Ectodermal cell (in vitro differentiated cells): ENCODE data around the gene STARD3.

Experiments
- H3K27ac ChIP-seq: 2 replicates; pipeline ENCODE4 v1.7.0; 2013; ENCODE audit warnings: mild to moderate bottlenecking, low read depth, low read length; ENCODE audit not compliant: insufficient read depth, poor library complexity, severe bottlenecking
- H3K27me3 ChIP-seq: 2 replicates; pipeline ENCODE4 v1.7.0; 2013; ENCODE audit warnings: mild to moderate bottlenecking, low read length; ENCODE audit not compliant: insufficient read depth, control insufficient read depth, poor library complexity, severe bottlenecking
- H3K36me3 ChIP-seq: one replicate; pipeline ENCODE4 v1.7.0; 2013; ENCODE audit warnings: low read length; ENCODE audit not compliant: control insufficient read depth, insufficient read depth
- H3K4me1 ChIP-seq: one replicate; pipeline ENCODE4 v1.7.0; 2013; ENCODE audit warnings: low read length; ENCODE audit not compliant: control insufficient read depth, insufficient read depth
- H3K4me3 ChIP-seq: 2 replicates; pipeline ENCODE4 v1.7.0; 2013; ENCODE audit warnings: low read depth, low read length, control low read depth; ENCODE audit not compliant: insufficient read depth
- H3K9me3 ChIP-seq: 2 replicates; pipeline ENCODE4 v1.7.0; 2013; ENCODE audit warnings: mild to moderate bottlenecking, low read length, moderate library complexity; ENCODE audit not compliant: control insufficient read depth
- WGBS, 2 experiments: methylation state at CpG; one replicate each; pipeline ENCODE4 v1.1.7; 2013; ENCODE audit warnings: missing lambda C conversion rate in 2 of 2; 5-methylcytosine and 5-hydroxymethylcytosine counted together

The STARD3 gene

DNA sequence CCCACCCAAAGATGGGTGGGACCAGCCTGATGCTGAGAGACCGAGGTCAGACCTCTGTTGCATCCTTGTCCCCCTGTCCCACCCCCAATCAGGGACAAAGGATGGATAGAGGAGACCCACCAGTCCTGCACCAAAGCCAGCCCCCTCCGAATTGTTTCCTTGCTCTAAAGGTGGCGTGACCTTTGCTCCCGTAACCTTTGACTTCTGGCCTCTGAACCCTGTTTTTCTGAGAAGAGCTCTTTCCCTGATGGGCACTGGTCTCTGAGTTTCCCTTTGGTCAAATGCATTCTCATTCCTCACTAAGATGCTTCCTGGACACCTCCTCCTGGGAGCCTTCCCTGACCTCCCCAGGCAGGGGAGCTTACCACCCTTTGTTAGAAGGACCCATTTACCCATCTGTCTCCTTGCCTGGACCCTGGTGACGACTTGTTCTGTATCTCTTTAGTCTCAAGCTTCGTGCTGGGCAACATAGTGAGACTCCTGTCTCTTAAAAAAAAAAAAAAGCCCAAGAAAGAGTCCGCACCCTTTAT is 23.9 kb upstream of the STARD3 start:
- Histone ChIP-seq H3K27ac (no peak overlapping the region), H3K4me1 (no peaks in the 10 kb centered on the region), H3K4me3 (no peak overlapping the region), H3K9me3 (no peaks in the 10 kb centered on the region), H3K36me3 (no peaks in the 10 kb centered on the region), H3K27me3 (peaks cover 87% of the 10 kb centered on the region)
- WGBS, 2 experiments = 79 to 80% methylated on average over 7 of the region's 7 CpGs

DNA sequence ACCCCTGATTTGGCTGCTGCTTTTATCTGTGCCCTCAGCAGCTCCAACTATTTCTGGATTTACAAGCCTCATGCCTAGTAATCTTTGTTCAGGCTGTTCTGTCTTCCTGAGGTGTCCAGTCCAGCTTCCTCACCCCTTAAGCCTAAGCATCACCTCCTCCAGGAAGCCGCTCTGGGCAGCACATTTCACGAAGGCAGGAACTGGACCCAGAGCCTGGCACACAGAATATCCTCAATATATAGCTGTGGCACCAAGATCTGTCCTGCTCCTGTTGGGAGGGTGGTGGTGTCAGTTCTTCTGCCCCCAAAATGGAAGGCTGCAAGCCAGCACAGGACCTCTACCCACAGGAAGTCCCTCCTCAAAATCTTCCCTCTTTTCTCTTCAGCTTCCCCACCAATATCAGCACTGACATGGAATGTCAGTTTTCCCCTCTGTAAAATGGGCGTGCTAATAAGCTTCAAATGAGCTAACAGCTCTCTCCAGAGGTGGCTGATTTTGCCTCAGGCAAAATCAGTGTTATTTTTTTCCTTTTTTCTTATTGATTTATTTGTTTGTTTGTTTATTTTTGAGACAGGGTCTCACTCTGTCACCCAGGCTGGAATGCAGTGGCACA is 22.3 kb upstream of the STARD3 start:
- H3K4me1 ChIP-seq = no peaks in the 10 kb centered on the region
- WGBS, 2 experiments = 84 to 90% methylated on average over 3 of the region's 3 CpGs
- H3K27ac ChIP-seq = no peak overlapping the region
- H3K9me3 ChIP-seq = no peaks in the 10 kb centered on the region
- no peak overlapping the region for H3K4me3 ChIP-seq
- H3K27me3 ChIP-seq = peaks cover 87% of the 10 kb centered on the region
- H3K36me3 ChIP-seq = no peaks in the 10 kb centered on the region

DNA sequence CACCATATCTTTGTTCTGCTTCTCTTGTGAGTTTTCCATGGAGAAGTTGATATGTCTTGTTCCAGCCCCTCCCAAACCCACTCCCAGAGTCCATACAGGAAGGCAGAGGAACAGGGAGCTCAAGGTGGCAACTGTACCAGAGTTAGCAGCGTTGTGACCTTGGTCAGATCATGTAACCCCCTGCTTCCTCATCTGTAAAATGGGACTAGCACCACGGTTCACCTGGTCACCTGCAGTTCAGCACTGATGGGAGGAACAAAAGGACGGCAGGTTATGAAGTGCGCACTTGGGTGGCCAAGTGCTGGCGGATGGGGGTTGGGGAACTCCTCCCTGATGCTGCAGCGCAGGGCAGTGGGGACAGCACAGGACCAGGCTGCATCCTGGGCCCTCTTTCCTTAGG is 21.5 kb upstream of the STARD3 start:
- Histone ChIP-seq H3K27ac (no peak overlapping the region), H3K4me3 (no peak overlapping the region), H3K36me3 (no peaks in the 10 kb centered on the region), H3K4me1 (no peaks in the 10 kb centered on the region), H3K9me3 (no peaks in the 10 kb centered on the region), H3K27me3 (peaks cover 86% of the 10 kb centered on the region)
- 62 to 63% methylated on average over 6 of the region's 6 CpGs for WGBS, 2 experiments

DNA sequence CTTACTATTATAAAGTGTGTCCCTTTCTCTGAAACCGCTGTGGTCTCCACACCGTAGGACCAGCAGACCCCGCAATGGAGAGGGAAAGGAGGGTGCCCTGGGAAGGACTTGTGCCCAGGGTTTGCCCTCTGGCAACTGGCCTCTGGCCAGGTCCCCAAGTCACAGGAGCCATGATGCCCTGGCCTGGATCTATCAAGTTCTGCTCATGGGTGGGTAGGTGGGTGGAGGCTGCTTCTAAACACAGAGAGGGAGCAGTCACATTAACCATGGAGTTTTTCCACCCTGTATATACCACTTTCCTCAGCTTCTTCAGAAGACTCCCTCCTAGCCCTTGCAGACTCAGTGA is 19.9 kb upstream of the STARD3 start:
- Histone ChIP-seq H3K4me1 (no peaks in the 10 kb centered on the region), H3K4me3 (no peak overlapping the region), H3K27me3 (peaks cover 86% of the 10 kb centered on the region), H3K36me3 (no peaks in the 10 kb centered on the region), H3K9me3 (no peaks in the 10 kb centered on the region), H3K27ac (no peak overlapping the region)
- WGBS, 2 experiments = 78 to 87% methylated on average over 3 of the region's 3 CpGs

DNA sequence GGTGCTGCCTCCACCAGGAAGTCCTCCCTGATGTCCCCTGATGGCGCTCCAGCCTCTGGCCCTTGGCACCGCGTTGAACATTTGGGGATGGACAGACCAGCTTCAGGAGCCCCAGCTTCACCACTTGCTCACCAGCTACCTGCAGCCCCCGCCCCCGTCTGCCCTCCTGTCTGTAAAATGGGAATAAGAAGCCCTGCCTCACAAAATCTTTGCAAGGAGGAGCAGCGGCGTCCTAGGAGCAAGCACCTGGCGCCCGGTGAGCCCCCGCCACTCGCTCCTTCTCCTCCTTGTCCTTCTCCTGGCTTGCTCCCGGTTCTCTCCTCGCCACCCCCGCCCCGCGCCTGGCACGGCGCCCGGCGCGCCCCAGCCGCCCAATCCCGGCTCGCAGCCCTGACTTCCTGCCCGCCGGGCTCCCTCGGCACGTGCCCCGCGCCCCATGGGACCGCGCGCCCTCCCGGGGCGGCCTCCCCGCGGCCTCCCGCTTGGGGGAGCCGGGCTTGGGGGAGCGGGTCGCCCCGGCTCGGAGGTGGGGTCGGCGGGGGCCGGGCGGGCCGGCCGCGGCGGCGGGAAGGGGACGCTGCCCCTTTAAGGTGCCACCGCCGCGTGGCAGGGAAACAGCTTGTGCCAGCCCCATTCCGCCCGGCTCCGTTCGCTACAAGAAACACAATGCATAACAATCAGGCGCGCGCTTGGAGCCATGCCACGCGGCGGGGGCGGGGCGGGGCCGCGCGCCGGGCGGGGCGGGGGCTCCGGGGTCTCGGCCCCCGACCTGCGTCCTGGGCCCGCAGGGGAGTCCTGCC is 19.3 kb upstream of the STARD3 start:
- Histone ChIP-seq H3K9me3 (no peaks in the 10 kb centered on the region), H3K4me3 (peak overlapping the region; percentile 21), H3K27me3 (peaks cover 88% of the 10 kb centered on the region), H3K36me3 (no peaks in the 10 kb centered on the region), H3K27ac (no peak overlapping the region), H3K4me1 (no peaks in the 10 kb centered on the region)
- WGBS, 2 experiments = 1% methylated on average over 79 of the region's 79 CpGs

DNA sequence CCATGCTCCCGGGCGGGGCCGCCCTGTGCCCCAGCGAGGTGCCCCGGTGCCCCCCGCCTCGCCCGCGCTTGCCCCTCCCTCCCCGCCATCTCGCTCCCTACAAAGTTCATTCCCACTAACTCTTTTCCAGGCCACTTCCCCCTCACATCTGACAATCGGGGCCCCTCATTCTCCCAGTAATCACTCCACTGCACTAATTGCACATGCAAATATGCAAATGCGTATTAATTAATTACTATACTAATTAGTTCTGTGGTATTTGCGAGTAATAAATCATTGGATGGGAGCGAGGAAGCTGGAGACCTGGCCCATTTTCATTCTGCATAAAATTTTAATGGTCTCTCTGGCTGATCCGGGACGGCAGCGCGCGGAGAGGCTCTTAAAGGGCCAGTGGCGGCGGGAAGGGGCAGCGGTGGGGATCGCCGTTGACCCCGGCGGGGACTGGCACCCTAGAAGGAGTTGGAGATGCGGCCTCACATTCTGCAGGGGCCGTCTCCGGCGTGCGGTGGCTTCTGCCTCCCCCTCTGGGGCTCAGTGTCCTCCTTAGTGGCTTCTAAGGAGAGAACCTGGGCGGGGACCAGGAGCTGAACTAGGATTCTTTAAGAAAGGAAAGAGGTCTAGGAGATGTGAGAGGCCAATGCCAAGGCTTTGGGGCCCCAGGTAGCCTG is 18.6 kb upstream of the STARD3 start:
- Histone ChIP-seq H3K4me3 (peak overlapping the region; percentile 21), H3K9me3 (no peaks in the 10 kb centered on the region), H3K27ac (no peak overlapping the region), H3K36me3 (no peaks in the 10 kb centered on the region), H3K4me1 (no peaks in the 10 kb centered on the region), H3K27me3 (peaks cover 90% of the 10 kb centered on the region)
- WGBS, 2 experiments = 1% methylated on average over 33 of the region's 33 CpGs

DNA sequence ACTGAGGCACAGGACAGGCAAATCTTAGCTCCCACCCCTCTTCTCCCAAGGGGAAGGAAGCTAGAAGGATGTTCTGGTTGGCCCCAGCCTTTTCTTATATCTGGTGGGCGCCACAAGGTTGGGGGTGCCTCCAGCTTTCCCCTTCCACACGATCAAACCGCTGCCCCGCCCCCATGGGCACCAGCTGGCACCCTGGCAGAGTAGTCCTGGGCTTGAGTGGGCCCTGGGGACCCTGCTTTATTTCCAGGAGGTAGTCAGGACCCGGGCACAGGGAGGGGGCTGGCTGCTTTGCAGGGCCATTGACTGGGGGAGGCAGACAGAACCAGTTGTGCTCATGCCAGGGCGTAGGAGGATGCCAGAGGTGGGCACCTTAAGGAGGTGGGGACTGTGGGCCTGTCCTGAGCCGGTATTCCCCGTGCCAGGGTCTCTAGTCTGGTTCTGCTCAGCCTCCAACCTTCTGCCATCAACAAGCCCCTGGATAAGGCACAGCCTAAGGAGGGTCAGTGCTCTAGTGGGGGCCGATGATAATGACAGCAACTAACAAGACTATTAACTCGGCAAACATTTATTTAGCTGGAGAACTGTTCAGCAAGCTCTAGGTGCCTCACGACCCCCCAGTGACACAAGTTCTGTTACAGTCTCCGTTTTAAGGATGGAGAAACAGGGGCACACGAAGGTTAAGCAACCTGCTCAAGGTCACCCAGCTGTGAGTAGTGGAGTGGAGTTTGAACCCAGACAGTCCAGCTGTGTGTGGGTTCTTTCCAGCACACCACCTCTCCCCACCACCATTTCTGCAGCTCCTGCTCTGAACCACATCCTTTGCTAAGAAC is 17.8 kb upstream of the STARD3 start:
- Histone ChIP-seq H3K27me3 (peaks cover 98% of the 10 kb centered on the region), H3K4me1 (no peaks in the 10 kb centered on the region), H3K4me3 (no peak overlapping the region), H3K9me3 (no peaks in the 10 kb centered on the region), H3K27ac (no peak overlapping the region), H3K36me3 (no peaks in the 10 kb centered on the region)
- 65 to 66% methylated on average over 13 of the region's 13 CpGs for WGBS, 2 experiments

DNA sequence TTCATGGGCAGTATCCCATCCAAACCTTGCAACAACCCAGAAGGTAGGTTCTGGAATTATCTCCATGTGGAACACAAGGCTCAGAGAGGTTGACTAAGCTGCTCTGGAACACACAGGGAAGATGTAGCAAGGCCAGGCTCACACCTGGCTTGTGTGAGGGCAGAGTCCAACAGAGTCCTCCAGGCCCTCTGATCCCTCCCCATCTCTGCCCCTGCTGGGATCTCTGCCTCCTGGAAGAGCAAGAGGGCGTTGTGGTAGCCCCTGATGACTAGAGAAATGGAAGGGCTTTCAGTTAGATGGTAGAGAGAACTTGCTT is 17.2 kb upstream of the STARD3 start:
- Histone ChIP-seq H3K4me1 (no peaks in the 10 kb centered on the region), H3K27me3 (peaks cover 98% of the 10 kb centered on the region), H3K9me3 (no peaks in the 10 kb centered on the region), H3K36me3 (no peaks in the 10 kb centered on the region), H3K4me3 (no peak overlapping the region), H3K27ac (no peak overlapping the region)
- 31 to 42% methylated on average over 1 of the region's 1 CpG for WGBS, 2 experiments

DNA sequence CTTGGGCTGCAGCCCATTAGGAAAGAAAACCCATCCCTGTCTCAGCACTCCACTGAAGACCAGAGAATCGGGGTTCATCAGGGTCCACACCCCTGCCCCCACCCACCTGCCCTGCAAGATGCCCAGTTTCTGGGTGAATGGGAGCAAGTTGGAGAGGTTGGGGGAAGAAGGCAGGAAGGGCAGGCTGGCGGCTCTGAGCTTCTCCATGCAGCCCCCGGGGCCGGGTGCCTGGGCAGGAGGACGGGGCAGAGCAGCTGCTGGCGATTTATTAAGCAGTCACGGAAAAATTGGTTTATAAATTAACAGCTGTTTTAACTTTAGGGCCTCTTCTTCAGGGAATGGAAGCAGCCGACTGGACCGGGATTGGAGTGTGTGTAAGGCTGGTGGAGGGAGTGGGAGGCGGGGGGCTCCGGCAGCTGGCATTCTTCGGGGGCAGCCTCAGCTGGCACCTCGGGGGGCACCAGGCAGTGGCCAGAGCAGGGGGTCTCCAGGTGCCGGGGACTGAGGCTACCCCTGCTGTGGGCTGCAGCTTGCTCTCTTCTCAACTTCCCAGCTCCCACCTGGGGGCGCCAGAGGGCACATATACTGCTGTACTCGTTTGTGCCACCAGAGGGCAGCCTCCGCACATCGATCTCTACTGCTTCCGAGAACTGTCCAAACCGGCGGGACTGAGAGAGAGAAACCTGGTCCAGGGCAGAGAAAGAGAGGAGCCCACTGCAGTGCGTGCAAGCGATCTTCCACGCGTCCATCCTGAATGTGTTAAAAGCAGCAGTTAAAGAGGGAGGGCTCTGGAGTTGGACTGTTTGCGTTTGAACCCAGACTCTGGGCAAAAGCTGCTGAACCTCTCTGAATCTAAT is 15.2 kb upstream of the STARD3 start:
- WGBS, 2 experiments = 13 to 14% methylated on average over 26 of the region's 26 CpGs
- H3K36me3 ChIP-seq = no peaks in the 10 kb centered on the region
- H3K9me3 ChIP-seq = no peaks in the 10 kb centered on the region
- H3K27ac ChIP-seq = no peak overlapping the region
- H3K4me3 ChIP-seq = no peak overlapping the region
- peaks cover 98% of the 10 kb centered on the region for H3K27me3 ChIP-seq
- no peaks in the 10 kb centered on the region for H3K4me1 ChIP-seq
